DOHH2 (cell line): Measurements from ENCODE around the gene TM4SF5.

Source experiments
- H3F3A ChIP-seq: fragments of 200-600 bp; sonication (generic), shearing (Covaris generic); 2 replicates; pipeline ENCODE4 v1.6.0; 2016; ENCODE audit warnings: antibody characterized with exemption, mild to moderate bottlenecking; ENCODE audit not compliant: control insufficient read depth, insufficient read depth
- H3K27ac ChIP-seq: fragments of 200-600 bp; sonication (generic); 2 replicates; pipeline ENCODE4 v1.5.1; 2014; ENCODE audit warnings: low read depth, mild to moderate bottlenecking, low read length, moderate library complexity
- H3K27me3 ChIP-seq: fragments of 200-600 bp; sonication (generic); 2 replicates; pipeline ENCODE4 v1.6.1; 2014; ENCODE audit warnings: mild to moderate bottlenecking, low read length, mixed read lengths; ENCODE audit not compliant: control insufficient read depth
- H3K36me3 ChIP-seq: fragments of 200-600 bp; sonication (generic); 2 replicates; pipeline ENCODE4 v1.6.1; 2014; ENCODE audit warnings: mild to moderate bottlenecking, low read length, moderate library complexity, mixed read lengths; ENCODE audit not compliant: control insufficient read depth
- H3K4me1 ChIP-seq: fragments of 200-600 bp; sonication (generic); 2 replicates; pipeline ENCODE4 v1.6.1; 2014; ENCODE audit warnings: mild to moderate bottlenecking, low read length, mixed read lengths; ENCODE audit not compliant: control insufficient read depth
- H3K4me2 ChIP-seq: fragments of 200-600 bp; sonication (generic); 2 replicates; pipeline ENCODE4 v1.6.0; 2014; ENCODE audit warnings: mild to moderate bottlenecking, low read length, moderate library complexity
- H3K4me3 ChIP-seq: fragments of 200-600 bp; sonication (generic); 2 replicates; pipeline ENCODE4 v1.5.1; 2014; ENCODE audit warnings: mild to moderate bottlenecking, low read length, mixed read lengths
- H3K79me2 ChIP-seq: fragments of 200-600 bp; sonication (generic); 2 replicates; pipeline ENCODE4 v1.6.1; 2014; ENCODE audit warnings: mild to moderate bottlenecking, low read length, mixed read lengths; ENCODE audit not compliant: control insufficient read depth
- H3K9me2 ChIP-seq: fragments of 200-600 bp; sonication (generic); replicated peaks from 2 replicates; pipeline ENCODE4 v1.6.1; 2014; ENCODE audit warnings: mild to moderate bottlenecking, low read length, mixed read lengths; ENCODE audit not compliant: control insufficient read depth
- H3K9me3 ChIP-seq: fragments of 200-600 bp; sonication (generic); 2 replicates; pipeline ENCODE4 v1.6.1; 2014; ENCODE audit warnings: antibody characterized with exemption, low read length, mixed read lengths; ENCODE audit not compliant: control insufficient read depth, insufficient read depth
- H4K20me1 ChIP-seq: fragments of 200-600 bp; sonication (generic); 2 replicates; pipeline ENCODE4 v1.6.0; 2014; ENCODE audit warnings: low read depth, mild to moderate bottlenecking, antibody characterized with exemption, low read length, moderate library complexity; ENCODE audit not compliant: control insufficient read depth, insufficient read depth
- EZH2phosphoT487 ChIP-seq: fragments of 200-600 bp; sonication (generic); IDR thresholded peaks from 2 replicates; pipeline ENCODE4 v1.6.1; 2017; ENCODE audit warnings: borderline replicate concordance, mild to moderate bottlenecking, antibody characterized with exemption, low read length, moderate library complexity, mixed read lengths
- TF ChIP-seq, protein P1 (sequence below): fragments of 200-600 bp; sonication (generic); IDR thresholded peaks from one replicate; pipeline ENCODE4 v1.5.1; 2014; ENCODE audit warnings: antibody characterized with exemption, mild to moderate bottlenecking, low read depth, low read length; ENCODE audit not compliant: poor library complexity, severe bottlenecking

Gene TM4SF5

GRCh38 chr17:4753392-4753791, 18.3 kb upstream of the TM4SF5 start:
- TF ChIP-seq, protein P1, sequence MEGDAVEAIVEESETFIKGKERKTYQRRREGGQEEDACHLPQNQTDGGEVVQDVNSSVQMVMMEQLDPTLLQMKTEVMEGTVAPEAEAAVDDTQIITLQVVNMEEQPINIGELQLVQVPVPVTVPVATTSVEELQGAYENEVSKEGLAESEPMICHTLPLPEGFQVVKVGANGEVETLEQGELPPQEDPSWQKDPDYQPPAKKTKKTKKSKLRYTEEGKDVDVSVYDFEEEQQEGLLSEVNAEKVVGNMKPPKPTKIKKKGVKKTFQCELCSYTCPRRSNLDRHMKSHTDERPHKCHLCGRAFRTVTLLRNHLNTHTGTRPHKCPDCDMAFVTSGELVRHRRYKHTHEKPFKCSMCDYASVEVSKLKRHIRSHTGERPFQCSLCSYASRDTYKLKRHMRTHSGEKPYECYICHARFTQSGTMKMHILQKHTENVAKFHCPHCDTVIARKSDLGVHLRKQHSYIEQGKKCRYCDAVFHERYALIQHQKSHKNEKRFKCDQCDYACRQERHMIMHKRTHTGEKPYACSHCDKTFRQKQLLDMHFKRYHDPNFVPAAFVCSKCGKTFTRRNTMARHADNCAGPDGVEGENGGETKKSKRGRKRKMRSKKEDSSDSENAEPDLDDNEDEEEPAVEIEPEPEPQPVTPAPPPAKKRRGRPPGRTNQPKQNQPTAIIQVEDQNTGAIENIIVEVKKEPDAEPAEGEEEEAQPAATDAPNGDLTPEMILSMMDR: no peak
- no peak for TF ChIP-seq EZH2phosphoT487
- Histone ChIP-seq H3K9me3 (no peaks in the 10 kb centered on the region), H3K79me2 (no peaks in the 10 kb centered on the region), H3F3A (no peaks in the 10 kb centered on the region), H3K4me1 (peaks cover 3% of the 10 kb centered on the region), H3K27me3 (peaks cover 31% of the 10 kb centered on the region), H3K9me2 (no peaks in the 10 kb centered on the region), H3K27ac (no peak overlapping the region), H4K20me1 (no peaks in the 10 kb centered on the region), H3K4me3 (no peak overlapping the region), H3K4me2 (no peak overlapping the region), H3K36me3 (no peaks in the 10 kb centered on the region)

GRCh38 chr17:4759776-4760236, 11.9 kb upstream of the TM4SF5 start:
- H3K4me1 ChIP-seq: peaks cover 7% of the 10 kb centered on the region
- H3K79me2 ChIP-seq: no peaks in the 10 kb centered on the region
- H3K27ac ChIP-seq: no peak overlapping the region
- no peak overlapping the region for H3K4me2 ChIP-seq
- H3K9me3 ChIP-seq: no peaks in the 10 kb centered on the region
- no peaks in the 10 kb centered on the region for H3K36me3 ChIP-seq
- H3K4me3 ChIP-seq: no peak overlapping the region
- no peaks in the 10 kb centered on the region for H4K20me1 ChIP-seq
- no peaks in the 10 kb centered on the region for H3F3A ChIP-seq
- no peaks in the 10 kb centered on the region for H3K9me2 ChIP-seq
- peaks cover 16% of the 10 kb centered on the region; the same call in 1 of the 2 replicates for H3K27me3 ChIP-seq
- TF ChIP-seq EZH2phosphoT487: no peak
- TF ChIP-seq, protein P1: no peak

DNA sequence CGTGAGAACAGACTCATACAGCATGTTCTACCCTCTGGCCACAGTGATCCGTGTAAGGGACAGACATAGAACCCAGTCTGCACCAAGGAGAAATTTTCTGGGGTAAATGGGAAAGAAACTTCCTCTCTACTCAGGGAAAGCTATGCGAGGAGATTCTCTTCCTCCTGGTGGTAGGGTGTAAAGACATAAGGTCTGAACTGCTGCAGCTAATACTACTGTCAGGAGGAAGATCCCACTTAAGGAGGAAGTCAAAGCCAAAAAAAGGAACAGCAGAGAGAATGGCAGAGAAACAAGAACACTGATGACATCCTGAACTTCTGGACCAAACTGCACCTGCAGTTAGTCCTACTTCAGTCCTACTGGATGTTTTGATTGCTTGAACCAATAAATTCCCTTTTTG, 7.1 kb upstream of the TM4SF5 start:
- no peaks in the 10 kb centered on the region for H3F3A ChIP-seq
- peaks cover 5% of the 10 kb centered on the region for H3K27me3 ChIP-seq
- H3K36me3 ChIP-seq: no peaks in the 10 kb centered on the region
- no peaks in the 10 kb centered on the region for H3K79me2 ChIP-seq
- no peak overlapping the region for H3K4me3 ChIP-seq
- peak overlapping the region; percentile 6 for H3K4me2 ChIP-seq
- H3K9me2 ChIP-seq: no peaks in the 10 kb centered on the region
- H3K27ac ChIP-seq: no peak overlapping the region
- no peak for TF ChIP-seq EZH2phosphoT487
- TF ChIP-seq, protein P1: no peak
- no peaks in the 10 kb centered on the region for H3K9me3 ChIP-seq
- H3K4me1 ChIP-seq: peaks cover 8% of the 10 kb centered on the region
- no peaks in the 10 kb centered on the region for H4K20me1 ChIP-seq

- TF ChIP-seq, protein P1: no peak
- no peak for TF ChIP-seq EZH2phosphoT487
- H3K9me2 ChIP-seq: no peaks in the 10 kb centered on the region
- H3K36me3 ChIP-seq: no peaks in the 10 kb centered on the region
- no peaks in the 10 kb centered on the region for H4K20me1 ChIP-seq
- no peak overlapping the region for H3K27ac ChIP-seq
- H3K4me3 ChIP-seq: no peak overlapping the region
- H3K4me1 ChIP-seq: peaks cover 8% of the 10 kb centered on the region
- no peaks in the 10 kb centered on the region for H3K79me2 ChIP-seq
- no peaks in the 10 kb centered on the region for H3F3A ChIP-seq
- H3K27me3 ChIP-seq: peaks cover 5% of the 10 kb centered on the region
- no peaks in the 10 kb centered on the region for H3K9me3 ChIP-seq
- H3K4me2 ChIP-seq: no peak overlapping the region
These were observed 5.5 kb upstream of the TM4SF5 start for GRCh38 chr17:4766201-4766600.
